ENCODE results near the gene SH3PXD2A.
"Not testable (repeated sequence)": the region's sequence is repeated elsewhere in the genome, so short reads cannot be mapped to it uniquely, and the experiment has no call there.

SH3PXD2A gene

GRCh38 chr10:103818105-103818504 is 37.3 kb downstream of the SH3PXD2A start:
- TF ChIP-seq, protein P1, sequence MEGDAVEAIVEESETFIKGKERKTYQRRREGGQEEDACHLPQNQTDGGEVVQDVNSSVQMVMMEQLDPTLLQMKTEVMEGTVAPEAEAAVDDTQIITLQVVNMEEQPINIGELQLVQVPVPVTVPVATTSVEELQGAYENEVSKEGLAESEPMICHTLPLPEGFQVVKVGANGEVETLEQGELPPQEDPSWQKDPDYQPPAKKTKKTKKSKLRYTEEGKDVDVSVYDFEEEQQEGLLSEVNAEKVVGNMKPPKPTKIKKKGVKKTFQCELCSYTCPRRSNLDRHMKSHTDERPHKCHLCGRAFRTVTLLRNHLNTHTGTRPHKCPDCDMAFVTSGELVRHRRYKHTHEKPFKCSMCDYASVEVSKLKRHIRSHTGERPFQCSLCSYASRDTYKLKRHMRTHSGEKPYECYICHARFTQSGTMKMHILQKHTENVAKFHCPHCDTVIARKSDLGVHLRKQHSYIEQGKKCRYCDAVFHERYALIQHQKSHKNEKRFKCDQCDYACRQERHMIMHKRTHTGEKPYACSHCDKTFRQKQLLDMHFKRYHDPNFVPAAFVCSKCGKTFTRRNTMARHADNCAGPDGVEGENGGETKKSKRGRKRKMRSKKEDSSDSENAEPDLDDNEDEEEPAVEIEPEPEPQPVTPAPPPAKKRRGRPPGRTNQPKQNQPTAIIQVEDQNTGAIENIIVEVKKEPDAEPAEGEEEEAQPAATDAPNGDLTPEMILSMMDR (IDR thresholded peaks at IDR 0.05; ENCODE audit: low read depth, low read length), result no peak

DNA sequence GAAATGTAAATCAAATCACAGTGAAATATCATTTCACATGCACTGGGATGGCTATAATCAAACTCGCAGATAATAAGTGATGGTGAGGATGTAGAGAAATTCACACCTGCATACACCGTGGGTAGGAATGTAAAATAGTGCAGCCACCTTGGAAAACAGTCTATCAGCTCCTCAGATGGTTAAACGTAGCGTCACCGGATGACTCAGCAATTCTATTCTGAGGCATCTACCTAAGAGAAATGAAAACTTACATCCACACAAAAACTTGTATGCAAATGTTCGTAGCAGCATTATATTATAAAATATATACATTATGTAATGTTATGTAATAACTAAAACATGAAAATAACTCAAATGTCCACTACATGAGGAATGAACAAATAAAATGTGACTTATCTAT is 38.9 kb downstream of the SH3PXD2A start:
- TF ChIP-seq, protein P1 (IDR thresholded peaks at IDR 0.05; ENCODE audit: low read depth, low read length), result no peak
- H3K4me3 ChIP-seq (ENCODE audit: low read depth, low read length), result no peak overlapping the region

More at GRCh38 chr10:103818105-103818504, 37.3 kb downstream of the SH3PXD2A start:
- no peak overlapping the region for H3K4me3 ChIP-seq (ENCODE audit: low read depth, low read length)

GRCh38 chr10:103814626-103815370 is 40.6 kb downstream of the SH3PXD2A start:
- TF ChIP-seq, protein P1 (IDR thresholded peaks at IDR 0.05; ENCODE audit: low read depth, low read length), result no peak
- H3K4me3 ChIP-seq (ENCODE audit: low read depth, low read length), result no peak overlapping the region

GRCh38 chr10:103814105-103814504 is 41.3 kb downstream of the SH3PXD2A start:
- H3K4me3 ChIP-seq (ENCODE audit: low read depth, low read length), result no peak overlapping the region
- TF ChIP-seq, protein P1 (IDR thresholded peaks at IDR 0.05; ENCODE audit: low read depth, low read length), result no peak

- not testable (repeated sequence) for H3K4me3 ChIP-seq (ENCODE audit: low read depth, low read length)
Observed at GRCh38 chr10:103813312-103813711, 42.1 kb downstream of the SH3PXD2A start.

DNA sequence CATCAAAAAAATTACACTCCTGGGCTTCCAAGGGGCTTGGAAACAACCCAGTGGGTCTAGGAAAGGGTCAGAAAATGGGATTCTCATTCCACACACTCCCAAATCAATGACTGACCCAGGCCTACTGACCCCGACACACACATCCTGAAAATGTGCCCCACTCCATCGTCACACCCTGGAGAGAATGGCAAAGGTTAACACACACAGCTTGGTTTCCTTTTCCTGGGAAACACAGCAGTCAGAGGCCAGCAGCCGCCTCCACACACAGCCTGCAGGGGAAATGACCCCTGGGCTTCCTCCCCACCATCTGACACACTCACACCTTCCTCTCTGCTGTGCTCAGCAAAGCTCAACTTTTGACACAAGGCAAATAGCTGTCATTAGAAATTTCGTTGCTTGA is 42.9 kb downstream of the SH3PXD2A start:
- TF ChIP-seq, protein P1 (IDR thresholded peaks at IDR 0.05; ENCODE audit: low read depth, low read length), result no peak

DNA sequence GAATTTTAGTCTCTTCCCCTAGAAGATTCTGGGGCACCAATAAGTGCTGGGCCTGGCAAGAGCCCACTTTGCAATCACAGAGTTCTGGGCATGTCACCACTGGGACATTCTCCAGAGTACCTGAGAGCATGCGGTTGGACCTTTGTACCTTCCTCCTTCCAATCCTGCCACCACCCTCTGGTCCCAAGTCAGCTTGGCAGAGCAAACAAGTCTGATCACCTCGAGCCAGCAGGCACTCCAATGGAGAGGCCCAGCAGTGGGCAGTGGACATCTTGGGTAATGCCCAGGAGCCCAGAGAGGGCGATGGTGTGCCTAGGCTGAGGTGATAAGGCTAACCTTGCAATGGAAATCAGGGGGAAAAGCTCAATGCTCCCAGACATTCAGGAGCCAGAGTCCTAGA is 43.4 kb downstream of the SH3PXD2A start:
- no peak overlapping the region for H3K4me3 ChIP-seq (ENCODE audit: low read depth, low read length)
- TF ChIP-seq, protein P1 (IDR thresholded peaks at IDR 0.05; ENCODE audit: low read depth, low read length), result no peak

More for the DNA sequence above, 42.9 kb downstream of the SH3PXD2A start:
- H3K4me3 ChIP-seq (ENCODE audit: low read depth, low read length), result no peak overlapping the region

GRCh38 chr10:103811463-103811862 is 43.9 kb downstream of the SH3PXD2A start:
- no peak overlapping the region for H3K4me3 ChIP-seq (ENCODE audit: low read depth, low read length)
- TF ChIP-seq, protein P1 (IDR thresholded peaks at IDR 0.05; ENCODE audit: low read depth, low read length), result no peak
